Neural progenitor cell (in vitro differentiated cells): ENCODE results near the gene CCSER1.

Experiments
- CTCF ChIP-seq: fragments of 200-600 bp; sonication (generic); IDR thresholded peaks from 2 replicates; pipeline ENCODE4 v1.5.1; 2017; ENCODE audit warnings: antibody characterized with exemption, mild to moderate bottlenecking
- EZH2 ChIP-seq: fragments of 200-600 bp; sonication (generic); IDR thresholded peaks from 2 replicates; pipeline ENCODE4 v1.6.1; 2017; ENCODE audit warnings: antibody characterized with exemption, mild to moderate bottlenecking, moderate library complexity
- EZH2phosphoT487 ChIP-seq: fragments of 200-600 bp; sonication (generic); IDR thresholded peaks from 2 replicates; pipeline ENCODE4 v1.6.1; 2017; ENCODE audit warnings: antibody characterized with exemption

DNA sequence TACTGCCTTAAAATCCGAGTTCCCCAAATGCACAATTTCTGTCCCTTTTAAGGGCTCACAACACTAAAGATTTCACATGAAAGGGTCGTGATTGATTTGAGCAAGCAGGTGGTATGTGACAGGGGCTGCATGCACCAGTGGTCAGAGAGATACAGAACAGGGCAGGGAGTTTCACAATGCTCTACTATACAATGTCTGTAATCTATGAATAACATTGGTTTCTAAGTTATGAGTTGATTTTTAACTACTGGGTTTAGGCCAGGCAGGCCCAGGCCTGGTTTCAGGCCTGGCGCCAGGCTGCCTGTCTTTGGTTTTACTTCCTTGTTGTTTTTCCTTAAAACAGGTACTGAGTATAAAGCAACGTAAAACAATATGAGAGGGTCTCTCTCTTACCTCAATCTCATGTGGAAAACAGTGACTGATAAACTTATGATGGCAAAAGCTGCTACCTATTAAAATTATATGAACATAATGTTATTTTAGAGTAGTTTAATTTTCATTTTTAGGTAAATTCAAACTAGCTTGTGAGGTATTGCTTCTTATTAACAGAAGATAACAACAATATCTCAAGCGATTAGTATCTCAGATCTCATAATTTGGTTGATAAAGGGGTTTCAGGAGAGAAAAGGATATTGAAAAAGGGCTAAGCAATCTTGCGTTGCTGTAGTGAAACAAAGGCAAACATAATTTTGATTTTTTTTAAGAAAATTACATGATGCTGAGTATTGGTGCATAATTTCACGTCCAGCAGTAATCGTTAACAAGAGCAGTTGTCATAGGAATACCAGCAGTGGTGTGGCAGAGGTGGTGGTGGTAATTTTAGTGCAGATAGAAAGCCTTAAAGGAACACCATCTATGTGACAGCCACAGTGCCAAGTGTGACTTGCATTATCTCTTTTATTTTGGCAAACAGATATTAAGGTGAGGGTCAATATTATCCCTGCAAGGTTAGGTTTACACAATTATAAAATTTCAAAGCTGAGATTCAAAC lies 1232.1 kb downstream of the CCSER1 start:
- TF ChIP-seq CTCF, result no peak
- no peak for TF ChIP-seq EZH2phosphoT487
- no peak for TF ChIP-seq EZH2
